ENCODE results near the gene JAKMIP2.
A peak's percentile ranks its signal among the peaks of the same experiment; 100 is the strongest.
"Not testable (repeated sequence)": the region's sequence is repeated elsewhere in the genome, so short reads cannot be mapped to it uniquely, and the experiment has no call there.

JAKMIP2 gene

GRCh38 chr5:147826361-147826760 lies 43.8 kb upstream of the JAKMIP2 start:
- Histone ChIP-seq H3F3A (ENCODE audit: insufficient read depth) (no peaks in the 10 kb centered on the region), H3K4me2 (ENCODE audit: low read depth, low read length, poor library complexity, severe bottlenecking) (no peak overlapping the region), H3K4me3 (ENCODE audit: insufficient read depth, low read length, poor library complexity, severe bottlenecking) (no peak overlapping the region), H3K9me3 (ENCODE audit: insufficient read depth, low read length) (no peaks in the 10 kb centered on the region), H3K27ac (ENCODE audit: low read depth, low read length) (no peak overlapping the region), H3K36me3 (ENCODE audit: low read length) (no peaks in the 10 kb centered on the region), H3K9me2 (replicated peaks; ENCODE audit: insufficient read depth, low read length) (no peaks in the 10 kb centered on the region), H3K27me3 (ENCODE audit: low read length) (no peaks in the 10 kb centered on the region), H3K9ac (ENCODE audit: low read length) (no peak overlapping the region), H4K20me1 (ENCODE audit: low read depth, low read length) (no peaks in the 10 kb centered on the region), H2AFZ (ENCODE audit: low read depth, low read length, severe bottlenecking) (no peak overlapping the region), H3K79me2 (ENCODE audit: insufficient read depth, low read length) (no peaks in the 10 kb centered on the region)
- TF ChIP-seq CTCF (IDR thresholded peaks at IDR 0.05; ENCODE audit: insufficient read depth, low read length, poor library complexity, severe bottlenecking) (no peak), EZH2phosphoT487 (conservative IDR thresholded peaks at IDR 0.05; ENCODE audit: low read length) (no peak)

DNA sequence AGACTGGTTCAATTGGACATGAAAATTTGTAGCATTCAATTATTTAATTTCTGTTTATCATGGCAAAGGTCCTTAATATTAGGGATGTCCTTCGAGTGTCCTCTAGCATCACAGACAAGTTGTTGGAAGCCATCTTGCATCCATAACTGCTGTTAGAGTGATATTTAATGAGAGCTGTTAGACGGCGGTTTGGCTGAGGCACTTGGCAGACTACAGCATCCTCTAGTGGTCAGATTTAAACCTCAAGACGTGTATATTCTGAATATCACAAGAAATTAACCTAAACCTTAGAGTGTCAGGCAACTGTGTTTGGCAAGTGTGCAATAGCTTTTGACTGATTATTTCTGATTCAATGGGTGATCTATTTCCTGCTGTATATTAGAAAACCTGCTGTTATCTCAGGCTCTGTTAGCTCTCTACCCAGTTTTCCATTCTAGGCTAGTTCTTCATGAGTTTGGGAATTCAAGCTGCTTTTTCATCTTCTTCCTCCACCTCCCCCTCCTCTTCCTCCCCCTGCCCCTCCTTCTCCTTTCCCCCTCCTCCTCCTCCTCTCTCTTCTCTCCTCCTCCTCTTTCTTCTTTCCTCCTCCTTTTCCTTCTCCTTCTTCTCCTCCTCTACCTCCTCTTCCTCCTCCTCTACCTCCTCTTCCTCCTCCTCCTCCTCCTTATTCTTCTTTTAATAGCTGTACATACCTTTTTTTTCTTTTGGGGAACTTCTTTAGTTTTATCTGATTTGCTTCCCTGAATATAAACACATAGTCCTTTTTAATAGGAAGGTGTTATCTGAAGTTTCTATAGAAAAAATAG lies 40.4 kb upstream of the JAKMIP2 start:
- Histone ChIP-seq H3K36me3 (ENCODE audit: low read length) (no peaks in the 10 kb centered on the region), H3K4me2 (ENCODE audit: low read depth, low read length, poor library complexity, severe bottlenecking) (no peak overlapping the region), H4K20me1 (ENCODE audit: low read depth, low read length) (no peaks in the 10 kb centered on the region), H3K27ac (ENCODE audit: low read depth, low read length) (no peak overlapping the region), H3K4me3 (ENCODE audit: insufficient read depth, low read length, poor library complexity, severe bottlenecking) (no peak overlapping the region), H3K79me2 (ENCODE audit: insufficient read depth, low read length) (no peaks in the 10 kb centered on the region), H3K9me2 (replicated peaks; ENCODE audit: insufficient read depth, low read length) (no peaks in the 10 kb centered on the region), H3F3A (ENCODE audit: insufficient read depth) (no peaks in the 10 kb centered on the region), H3K27me3 (ENCODE audit: low read length) (no peaks in the 10 kb centered on the region), H2AFZ (ENCODE audit: low read depth, low read length, severe bottlenecking) (no peak overlapping the region), H3K9ac (ENCODE audit: low read length) (no peak overlapping the region), H3K9me3 (ENCODE audit: insufficient read depth, low read length) (no peaks in the 10 kb centered on the region)
- TF ChIP-seq EZH2phosphoT487 (conservative IDR thresholded peaks at IDR 0.05; ENCODE audit: low read length), result no peak
- peak; percentile 74 for TF ChIP-seq CTCF (IDR thresholded peaks at IDR 0.05; ENCODE audit: insufficient read depth, low read length, poor library complexity, severe bottlenecking)

DNA sequence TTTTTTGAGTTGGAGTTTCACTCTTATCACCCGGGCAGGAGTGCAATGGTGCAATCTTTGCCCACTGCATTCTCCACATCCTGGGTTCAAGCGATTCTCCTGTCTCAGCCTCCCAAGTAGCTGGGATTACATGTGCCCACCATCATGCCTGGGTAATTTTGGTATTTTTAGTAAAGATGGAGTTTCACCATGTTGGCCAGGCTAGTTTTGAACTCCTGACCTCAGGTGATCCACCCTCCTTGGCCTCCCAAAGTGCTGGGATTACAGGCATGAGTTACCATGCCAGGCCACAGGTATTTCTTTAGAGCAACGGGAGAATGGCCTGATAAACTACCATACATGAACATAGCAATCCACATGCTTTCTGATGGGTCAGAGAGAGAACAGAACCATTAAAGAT lies 39.7 kb upstream of the JAKMIP2 start:
- H2AFZ ChIP-seq (ENCODE audit: low read depth, low read length, severe bottlenecking); H4K20me1 ChIP-seq (ENCODE audit: low read depth, low read length); H3K4me3 ChIP-seq (ENCODE audit: insufficient read depth, low read length, poor library complexity, severe bottlenecking); H3F3A ChIP-seq (ENCODE audit: insufficient read depth); H3K9me2 ChIP-seq (replicated peaks; ENCODE audit: insufficient read depth, low read length); H3K36me3 ChIP-seq (ENCODE audit: low read length); H3K79me2 ChIP-seq (ENCODE audit: insufficient read depth, low read length); H3K9ac ChIP-seq (ENCODE audit: low read length); H3K27me3 ChIP-seq (ENCODE audit: low read length); H3K27ac ChIP-seq (ENCODE audit: low read depth, low read length); H3K9me3 ChIP-seq (ENCODE audit: insufficient read depth, low read length); H3K4me2 ChIP-seq (ENCODE audit: low read depth, low read length, poor library complexity, severe bottlenecking): not testable (repeated sequence)

DNA sequence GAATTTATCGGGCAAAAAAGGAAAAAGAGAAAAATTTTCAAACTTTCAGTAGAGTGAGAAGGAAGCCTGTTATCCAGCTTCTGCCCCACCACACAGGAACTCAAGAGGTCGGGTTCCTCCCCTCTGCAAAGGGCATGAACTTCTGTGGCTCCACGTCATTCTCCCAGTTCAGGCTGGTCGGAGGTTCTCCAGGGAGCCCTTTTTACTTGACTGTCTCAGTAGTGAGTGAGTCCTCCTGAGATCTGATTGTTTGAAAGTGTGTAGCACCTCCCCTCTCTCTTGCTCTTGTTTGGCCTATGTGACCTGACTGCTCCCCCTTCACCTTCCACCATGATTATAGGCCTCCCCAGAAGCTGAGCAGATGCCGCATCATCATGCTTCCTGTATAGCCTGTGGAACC lies 39.2 kb upstream of the JAKMIP2 start:
- H3K4me3 ChIP-seq (ENCODE audit: insufficient read depth, low read length, poor library complexity, severe bottlenecking), result no peak overlapping the region
- no peaks in the 10 kb centered on the region for H3K79me2 ChIP-seq (ENCODE audit: insufficient read depth, low read length)
- TF ChIP-seq EZH2phosphoT487 (conservative IDR thresholded peaks at IDR 0.05; ENCODE audit: low read length) (no peak), CTCF (IDR thresholded peaks at IDR 0.05; ENCODE audit: insufficient read depth, low read length, poor library complexity, severe bottlenecking) (no peak)
- H4K20me1 ChIP-seq (ENCODE audit: low read depth, low read length), result no peaks in the 10 kb centered on the region
- no peaks in the 10 kb centered on the region for H3K9me2 ChIP-seq (replicated peaks; ENCODE audit: insufficient read depth, low read length)
- no peaks in the 10 kb centered on the region for H3K9me3 ChIP-seq (ENCODE audit: insufficient read depth, low read length)
- no peak overlapping the region for H2AFZ ChIP-seq (ENCODE audit: low read depth, low read length, severe bottlenecking)
- no peaks in the 10 kb centered on the region for H3K36me3 ChIP-seq (ENCODE audit: low read length)
- H3K27me3 ChIP-seq (ENCODE audit: low read length), result no peaks in the 10 kb centered on the region
- H3F3A ChIP-seq (ENCODE audit: insufficient read depth), result no peaks in the 10 kb centered on the region
- H3K9ac ChIP-seq (ENCODE audit: low read length), result no peak overlapping the region
- H3K4me2 ChIP-seq (ENCODE audit: low read depth, low read length, poor library complexity, severe bottlenecking), result no peak overlapping the region
- no peak overlapping the region for H3K27ac ChIP-seq (ENCODE audit: low read depth, low read length)

Measured in SU-DHL-6 (cell line).